ENCODE measurements around the gene ATP8B1. TPM values are rescaled to one million over a fixed set of nuclear protein-coding genes. Genes with fewer than 3 reads are reported as not detected.

ATP8B1 gene
- total and polyA plus RNA-seq, 2 donors (not counting 3 experiments of a cell fraction or from before 2014, with no cell fraction given), result 49.3 to 100 TPM

DNA sequence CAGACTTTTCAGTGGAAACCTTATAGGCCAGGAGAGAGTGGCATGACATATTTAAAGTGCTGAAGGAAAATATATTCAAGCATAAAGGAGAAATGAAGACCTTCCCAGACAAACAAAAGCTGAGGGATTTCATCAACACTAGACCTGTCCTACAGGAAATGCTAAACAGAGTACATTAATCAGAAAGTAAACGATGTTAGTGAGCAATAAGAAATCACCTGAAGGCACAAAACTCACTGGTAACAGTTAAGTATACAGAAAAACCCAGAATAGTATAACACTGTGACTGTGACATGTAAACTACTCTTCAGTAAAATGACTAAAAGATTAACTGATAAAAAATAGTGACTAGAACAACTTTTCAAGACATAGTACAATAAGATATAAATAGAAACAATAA, 87.4 kb downstream of the ATP8B1 start:
- Histone ChIP-seq H3K27me3 (ENCODE audit: control insufficient read depth in 2 of 2, insufficient read depth in 2 of 2, low read length in 2 of 2) (no peaks in the 10 kb centered on the region), H3K9ac (replicated peaks; ENCODE audit: extremely low read depth, insufficient read depth, low read length) (no peak overlapping the region), H3K9me1 (replicated peaks; ENCODE audit: control insufficient read depth, extremely low read depth, insufficient read depth, low read length) (peaks cover 2% of the 10 kb centered on the region), H3K4me3 (replicated peaks in 1 of 3; ENCODE audit: insufficient read depth in 1 of 3, low read depth in 1 of 3, low read length in 3 of 3) (no peak overlapping the region), H3K9me3 (replicated peaks; ENCODE audit: control insufficient read depth, insufficient read depth, low read length) (no peaks in the 10 kb centered on the region), H3K27ac (ENCODE audit: insufficient read depth, low read depth, low read length) (no peak overlapping the region), H2AFZ (ENCODE audit: low read depth, low read length) (no peak overlapping the region), H3K4me2 (ENCODE audit: insufficient read depth, low read length) (no peak overlapping the region), H3K4me1 (ENCODE audit: control insufficient read depth, extremely low read depth, insufficient read depth, low read length) (peaks cover 2% of the 10 kb centered on the region), H3K79me2 (ENCODE audit: control insufficient read depth, insufficient read depth, low read length) (peaks cover 33% of the 10 kb centered on the region), H3K36me3 (ENCODE audit: control insufficient read depth in 2 of 2, extremely low read depth in 1 of 2, insufficient read depth in 2 of 2, low read length in 2 of 2) (peaks cover 0 to 10% of the 10 kb centered on the region in 2 experiments), H4K20me1 (replicated peaks; ENCODE audit: control insufficient read depth, extremely low read depth, insufficient read depth, low read length) (no peaks in the 10 kb centered on the region)
- dilution Hi-C loops (cut with MboI; ENCODE audit: extremely low pct_ligation_motif_present, low sequenced_read_pairs), result no loop called here
- CTCF ChIA-PET, result no interaction called here
- TF ChIP-seq POLR2A (IDR thresholded peaks at IDR 0.05; ENCODE audit: low read depth, low read length), result no peak
- TF ChIP-seq, protein P1, sequence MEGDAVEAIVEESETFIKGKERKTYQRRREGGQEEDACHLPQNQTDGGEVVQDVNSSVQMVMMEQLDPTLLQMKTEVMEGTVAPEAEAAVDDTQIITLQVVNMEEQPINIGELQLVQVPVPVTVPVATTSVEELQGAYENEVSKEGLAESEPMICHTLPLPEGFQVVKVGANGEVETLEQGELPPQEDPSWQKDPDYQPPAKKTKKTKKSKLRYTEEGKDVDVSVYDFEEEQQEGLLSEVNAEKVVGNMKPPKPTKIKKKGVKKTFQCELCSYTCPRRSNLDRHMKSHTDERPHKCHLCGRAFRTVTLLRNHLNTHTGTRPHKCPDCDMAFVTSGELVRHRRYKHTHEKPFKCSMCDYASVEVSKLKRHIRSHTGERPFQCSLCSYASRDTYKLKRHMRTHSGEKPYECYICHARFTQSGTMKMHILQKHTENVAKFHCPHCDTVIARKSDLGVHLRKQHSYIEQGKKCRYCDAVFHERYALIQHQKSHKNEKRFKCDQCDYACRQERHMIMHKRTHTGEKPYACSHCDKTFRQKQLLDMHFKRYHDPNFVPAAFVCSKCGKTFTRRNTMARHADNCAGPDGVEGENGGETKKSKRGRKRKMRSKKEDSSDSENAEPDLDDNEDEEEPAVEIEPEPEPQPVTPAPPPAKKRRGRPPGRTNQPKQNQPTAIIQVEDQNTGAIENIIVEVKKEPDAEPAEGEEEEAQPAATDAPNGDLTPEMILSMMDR (IDR thresholded peaks at IDR 0.05; ENCODE audit: extremely low read depth in 1 of 2, insufficient read depth in 1 of 2, low read depth in 1 of 2, low read length in 2 of 2), result no peak
- TF ChIP-seq EZH2 (IDR thresholded peaks at IDR 0.05; ENCODE audit: borderline replicate concordance, low read depth, low read length, severe bottlenecking), result no peak
- TF ChIP-seq POLR2AphosphoS5 (IDR thresholded peaks at IDR 0.05; ENCODE audit: insufficient read depth, low read depth, low read length), result no peak
- no peak for TF ChIP-seq JUN (IDR thresholded peaks at IDR 0.05; ENCODE audit: borderline replicate concordance, insufficient read depth, insufficient read length, low read depth)
- POLR2A ChIA-PET, result no interaction called here
- intact Hi-C loops (cut with micrococcal nuclease), result no loop called here
- FAIRE-seq (no peak), DNase-seq (ENCODE audit: low read depth, low spot score) (no peak)
- no TSS peak for BruUV-seq (replicated peaks)

DNA sequence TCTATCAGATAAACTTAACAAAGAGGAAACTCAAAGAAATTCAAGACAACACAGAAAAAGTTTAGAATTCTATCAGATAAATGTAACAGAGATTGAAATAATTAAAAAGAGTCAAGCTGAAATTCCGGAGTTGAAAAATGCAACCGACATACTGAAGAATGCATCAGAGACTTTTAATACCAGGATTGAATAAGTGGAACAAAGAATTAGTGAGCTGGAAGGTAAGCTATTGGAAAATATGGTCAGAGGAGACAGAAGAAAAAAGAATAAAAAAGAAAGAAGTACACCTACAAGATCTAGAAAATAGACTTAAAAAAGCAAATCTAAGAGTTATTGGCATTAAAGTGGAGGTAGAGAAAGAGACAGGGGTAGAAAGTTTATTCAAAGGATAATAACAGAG, 88.0 kb downstream of the ATP8B1 start:
- H3K27ac ChIP-seq (ENCODE audit: insufficient read depth, low read depth, low read length), result no peak overlapping the region
- no peaks in the 10 kb centered on the region for H3K9me3 ChIP-seq (replicated peaks; ENCODE audit: control insufficient read depth, insufficient read depth, low read length)
- no peak overlapping the region for H3K9ac ChIP-seq (replicated peaks; ENCODE audit: extremely low read depth, insufficient read depth, low read length)
- TF ChIP-seq POLR2AphosphoS5 (IDR thresholded peaks at IDR 0.05; ENCODE audit: insufficient read depth, low read depth, low read length) (no peak), EZH2 (IDR thresholded peaks at IDR 0.05; ENCODE audit: borderline replicate concordance, low read depth, low read length, severe bottlenecking) (no peak), GATA2 (IDR thresholded peaks at IDR 0.05; ENCODE audit: insufficient read depth, insufficient read length, low read depth, low read length) (no peak), MYC (IDR thresholded peaks at IDR 0.05; ENCODE audit: low read depth, low read length) (no peak), POLR2A (IDR thresholded peaks at IDR 0.05; ENCODE audit: low read depth, low read length) (no peak), JUN (IDR thresholded peaks at IDR 0.05; ENCODE audit: borderline replicate concordance, insufficient read depth, insufficient read length, low read depth) (no peak), FOS (IDR thresholded peaks at IDR 0.05; ENCODE audit: borderline replicate concordance, insufficient read depth, low read length) (no peak)
- TF ChIP-seq, protein P2, sequence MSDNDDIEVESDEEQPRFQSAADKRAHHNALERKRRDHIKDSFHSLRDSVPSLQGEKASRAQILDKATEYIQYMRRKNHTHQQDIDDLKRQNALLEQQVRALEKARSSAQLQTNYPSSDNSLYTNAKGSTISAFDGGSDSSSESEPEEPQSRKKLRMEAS (IDR thresholded peaks at IDR 0.05; ENCODE audit: insufficient read depth, insufficient read length), result no peak
- TF ChIP-seq, protein P1 (IDR thresholded peaks at IDR 0.05; ENCODE audit: extremely low read depth in 1 of 2, insufficient read depth in 1 of 2, low read depth in 1 of 2, low read length in 2 of 2), result no peak
- H4K20me1 ChIP-seq (replicated peaks; ENCODE audit: control insufficient read depth, extremely low read depth, insufficient read depth, low read length), result no peaks in the 10 kb centered on the region
- H3K9me1 ChIP-seq (replicated peaks; ENCODE audit: control insufficient read depth, extremely low read depth, insufficient read depth, low read length), result peaks cover 2% of the 10 kb centered on the region
- H3K79me2 ChIP-seq (ENCODE audit: control insufficient read depth, insufficient read depth, low read length), result peaks cover 37% of the 10 kb centered on the region
- CTCF ChIA-PET, result no interaction called here
- no peaks in the 10 kb centered on the region for H3K27me3 ChIP-seq (ENCODE audit: control insufficient read depth in 2 of 2, insufficient read depth in 2 of 2, low read length in 2 of 2)
- dilution Hi-C loops (cut with MboI; ENCODE audit: extremely low pct_ligation_motif_present, low sequenced_read_pairs), result no loop called here
- POLR2A ChIA-PET, result no interaction called here
- DNase-seq (ENCODE audit: low read depth, low spot score) (no peak), FAIRE-seq (no peak)
- peaks cover 2 to 13% of the 10 kb centered on the region in 2 experiments for H3K36me3 ChIP-seq (ENCODE audit: control insufficient read depth in 2 of 2, extremely low read depth in 1 of 2, insufficient read depth in 2 of 2, low read length in 2 of 2)
- intact Hi-C loops (cut with micrococcal nuclease), result no loop called here
- H3K4me1 ChIP-seq (ENCODE audit: control insufficient read depth, extremely low read depth, insufficient read depth, low read length), result peaks cover 2% of the 10 kb centered on the region
- no peak overlapping the region for H3K4me3 ChIP-seq (replicated peaks in 1 of 3; ENCODE audit: insufficient read depth in 1 of 3, low read depth in 1 of 3, low read length in 3 of 3)
- H2AFZ ChIP-seq (ENCODE audit: low read depth, low read length), result no peak overlapping the region
- H3K4me2 ChIP-seq (ENCODE audit: insufficient read depth, low read length), result no peak overlapping the region
- BruUV-seq (replicated peaks), result no TSS peak

Data from endothelial cell of umbilical vein (primary cell).